Neuronal stem cell (in vitro differentiated cells): ENCODE results near the gene ZMYND10.

Source experiments
- DNase-seq: peaks from one replicate; pipeline ENCODE4 v3.0.0-alpha.2; 2013; ENCODE audit warnings: low spot score
- H2AFZ ChIP-seq: one replicate; pipeline ENCODE4 v1.6.1; 2013; ENCODE audit warnings: mild to moderate bottlenecking, low read length, inconsistent platforms
- H2AK5ac ChIP-seq: 2 replicates; pipeline ENCODE4 v1.6.1; 2013; ENCODE audit warnings: low read depth, mild to moderate bottlenecking, inconsistent platforms, low read length, moderate library complexity, mixed read lengths
- H2BK120ac ChIP-seq: 2 replicates; pipeline ENCODE4 v1.6.1; 2013; ENCODE audit warnings: low read depth, mild to moderate bottlenecking, inconsistent platforms, low read length, moderate library complexity, mixed read lengths
- H2BK12ac ChIP-seq: one replicate; pipeline ENCODE4 v1.6.1; 2013; ENCODE audit warnings: low read length, inconsistent platforms
- H2BK15ac ChIP-seq: 2 replicates; pipeline ENCODE4 v1.6.1; 2013; ENCODE audit warnings: mild to moderate bottlenecking, low read length, inconsistent platforms, mixed read lengths
- H2BK5ac ChIP-seq: one replicate; pipeline ENCODE4 v1.6.1; 2013; ENCODE audit warnings: inconsistent platforms, mild to moderate bottlenecking, low read length, moderate library complexity
- H3K14ac ChIP-seq: one replicate; pipeline ENCODE4 v1.6.1; 2013; ENCODE audit warnings: low read length, inconsistent platforms
- H3K18ac ChIP-seq: 2 replicates; pipeline ENCODE4 v1.6.1; 2013; ENCODE audit warnings: low read length, inconsistent platforms
- H3K23ac ChIP-seq: 2 replicates; pipeline ENCODE4 v1.6.1; 2013; ENCODE audit warnings: low read depth, mild to moderate bottlenecking, mixed read lengths, low read length, inconsistent platforms; ENCODE audit not compliant: poor library complexity
- H3K27ac ChIP-seq: replicated peaks from 3 replicates; pipeline ENCODE4 v1.5.1; 2013; ENCODE audit warnings: low read length, inconsistent platforms
- H3K27me3 ChIP-seq, 3 experiments: 2 replicates each; pipeline ENCODE4 v1.6.1; 2013; ENCODE audit warnings: low read length in 3 of 3, mild to moderate bottlenecking in 2 of 3, inconsistent platforms in 1 of 3, low read depth in 1 of 3, mixed read lengths in 1 of 3, moderate library complexity in 1 of 3; ENCODE audit not compliant: control insufficient read depth in 3 of 3, insufficient read depth in 3 of 3
- H3K36me3 ChIP-seq, 2 donors: replicated peaks in 1 of 2; 2 replicates each; pipeline ENCODE4 v1.6.1; 2013; ENCODE audit warnings: low read length in 2 of 2; ENCODE audit not compliant: control insufficient read depth in 2 of 2, insufficient read depth in 2 of 2
- H3K4ac ChIP-seq: 2 replicates; pipeline ENCODE4 v1.6.1; 2013; ENCODE audit warnings: inconsistent platforms, mild to moderate bottlenecking, low read length, moderate library complexity
- H3K4me1 ChIP-seq, 2 donors: 1 replicate in 1 of 2; 2 replicates in 1 of 2; pipeline ENCODE4 v1.6.1; 2013; ENCODE audit warnings: low read length in 2 of 2, low read depth in 1 of 2; ENCODE audit not compliant: control insufficient read depth in 2 of 2, insufficient read depth in 1 of 2
- H3K4me2 ChIP-seq: one replicate; pipeline ENCODE4 v1.6.1; 2013; ENCODE audit warnings: mild to moderate bottlenecking, low read length, inconsistent platforms; ENCODE audit not compliant: insufficient read depth, poor library complexity, severe bottlenecking
- H3K4me3 ChIP-seq, 2 donors: 2 replicates each; pipeline ENCODE4 v1.5.1; 2013; ENCODE audit warnings: low read length in 2 of 2, mild to moderate bottlenecking in 2 of 2, inconsistent platforms in 1 of 2, moderate library complexity in 1 of 2
- H3K79me1 ChIP-seq: one replicate; pipeline ENCODE4 v1.6.1; 2013; ENCODE audit warnings: low read depth, mild to moderate bottlenecking, inconsistent platforms, low read length, moderate library complexity
- H3K9ac ChIP-seq: one replicate; pipeline ENCODE4 v1.6.1; 2013; ENCODE audit warnings: mild to moderate bottlenecking, low read depth, low read length, inconsistent platforms; ENCODE audit not compliant: poor library complexity
- H3K9me3 ChIP-seq, 2 donors: replicated peaks in 1 of 2; 2 replicates each; pipeline versions ENCODE3 to v1.6.1; 2013; ENCODE audit warnings: low read length in 2 of 2, mild to moderate bottlenecking in 2 of 2, inconsistent platforms in 1 of 2, low read depth in 1 of 2, mixed read lengths in 1 of 2, moderate library complexity in 1 of 2; ENCODE audit not compliant: control insufficient read depth in 2 of 2, insufficient read depth in 1 of 2
- H4K8ac ChIP-seq: one replicate; pipeline ENCODE4 v1.6.1; 2013; ENCODE audit warnings: low read depth, mild to moderate bottlenecking, inconsistent platforms, low read length, moderate library complexity
- H4K91ac ChIP-seq: one replicate; pipeline ENCODE4 v1.6.1; 2013; ENCODE audit warnings: low read length, low read depth, mild to moderate bottlenecking, inconsistent platforms; ENCODE audit not compliant: poor library complexity
- WGBS, 2 donors: extraction: QIAGEN DNeasy Blood & Tissue Kit; methylation state at CpG; one replicate each; pipeline ENCODE4 v1.1.7; 2013; ENCODE audit warnings: missing lambda C conversion rate in 2 of 2, mixed read lengths in 1 of 2; ENCODE audit not compliant: insufficient read length in 2 of 2, insufficient replicate concordance in 1 of 2; ENCODE audit errors: extremely low coverage in 2 of 2; 5-methylcytosine and 5-hydroxymethylcytosine counted together

Gene ZMYND10

DNA sequence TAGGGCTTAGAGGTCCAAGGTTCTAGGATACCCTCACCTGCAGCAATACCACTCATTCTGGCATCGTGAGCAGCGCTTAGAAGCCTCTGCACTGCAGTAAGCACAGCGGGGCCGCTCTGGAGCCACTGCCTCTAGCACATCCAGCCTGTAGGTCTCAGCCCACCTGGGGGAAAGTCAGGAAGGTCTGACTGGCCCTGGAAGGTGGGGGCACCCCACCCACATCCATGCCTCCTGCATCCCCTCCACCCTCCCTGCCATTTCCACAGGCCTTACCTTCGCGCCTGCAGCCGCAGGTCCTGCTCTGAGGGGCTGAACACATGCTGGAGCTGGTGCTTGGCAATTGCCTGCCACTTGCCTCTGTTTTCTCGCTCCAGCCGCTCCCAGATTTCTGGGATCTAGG, 4.0 kb downstream of the ZMYND10 start:
- Histone ChIP-seq H3K4ac (no peak overlapping the region), H4K91ac (no peak overlapping the region), H2BK15ac (no peak overlapping the region), H3K36me3 (no peaks in the 10 kb centered on the region), H2BK5ac (peak overlapping the region; percentile 27), H2AFZ (no peak overlapping the region), H3K79me1 (peaks cover 2% of the 10 kb centered on the region), H2BK120ac (no peak overlapping the region), H3K4me3 (no peak overlapping the region), H3K14ac (peak overlapping the region; percentile 15), H3K4me2 (no peak overlapping the region), H3K27me3 (peaks cover 16 to 70% (median 56%) of the 10 kb centered on the region in 3 experiments), H3K27ac (no peak overlapping the region), H3K9ac (no peak overlapping the region), H3K4me1 (peaks cover 5 to 12% of the 10 kb centered on the region in 2 donors), H2BK12ac (no peak overlapping the region), H3K23ac (no peak overlapping the region), H4K8ac (no peak overlapping the region), H2AK5ac (no peak overlapping the region), H3K9me3 (peaks cover 2 to 6% of the 10 kb centered on the region in 2 donors), H3K18ac (no peak overlapping the region)
- no peak for DNase-seq
- no CpG with 5 or more reads among the region's 9 CpGs for WGBS, 2 donors

DNA sequence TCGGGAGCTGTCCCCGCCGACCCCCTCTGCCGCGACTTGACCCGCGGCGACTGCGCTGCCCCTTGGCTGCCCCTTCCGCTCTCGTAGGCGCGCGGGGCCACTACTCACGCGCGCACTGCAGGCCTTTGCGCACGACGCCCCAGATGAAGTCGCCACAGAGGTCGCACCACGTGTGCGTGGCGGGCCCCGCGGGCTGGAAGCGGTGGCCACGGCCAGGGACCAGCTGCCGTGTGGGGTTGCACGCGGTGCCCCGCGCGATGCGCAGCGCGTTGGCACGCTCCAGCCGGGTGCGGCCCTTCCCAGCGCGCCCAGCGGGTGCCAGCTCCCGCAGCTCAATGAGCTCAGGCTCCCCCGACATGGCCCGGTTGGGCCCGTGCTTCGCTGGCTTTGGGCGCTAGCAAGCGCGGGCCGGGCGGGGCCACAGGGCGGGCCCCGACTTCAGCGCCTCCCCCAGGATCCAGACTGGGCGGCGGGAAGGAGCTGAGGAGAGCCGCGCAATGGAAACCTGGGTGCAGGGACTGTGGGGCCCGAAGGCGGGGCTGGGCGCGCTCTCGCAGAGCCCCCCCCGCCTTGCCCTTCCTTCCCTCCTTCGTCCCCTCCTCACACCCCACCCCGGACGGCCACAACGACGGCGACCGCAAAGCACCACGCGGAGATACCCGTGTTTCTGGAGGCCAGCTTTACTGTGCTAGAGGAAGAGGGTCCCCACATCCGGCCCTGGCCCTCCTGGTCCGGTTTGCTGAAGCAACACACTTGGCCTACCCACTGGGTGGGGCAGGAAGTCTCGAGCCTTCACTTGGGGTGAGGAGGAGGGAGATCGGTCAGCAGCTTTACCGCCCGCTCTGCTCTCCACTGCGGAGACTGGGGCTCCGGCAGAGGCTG, 4.8 kb downstream of the ZMYND10 start, which contains the start of gene RASSF1:
RASSF1 (minus strand) TSS at position 389 of the 882 bp plus-strand sequence; CDS start at position 358, 31 bp downstream.
- no peak within 1 kb of the TSS for H2BK120ac ChIP-seq
- H3K4me1 ChIP-seq, result peaks cover 13 to 17% of the 10 kb centered on the region in 2 donors
- peak within 1 kb of the TSS; percentile 47 for H2BK12ac ChIP-seq
- H2BK15ac ChIP-seq, result peak within 1 kb of the TSS; percentile 46
- H3K79me1 ChIP-seq, result peaks cover 5% of the 10 kb centered on the region
- peak within 1 kb of the TSS; percentile 47 for H3K14ac ChIP-seq
- H3K4me2 ChIP-seq, result peak within 1 kb of the TSS; percentile 58
- DNase-seq, result no peak
- no CpG with 5 or more reads among the region's 85 CpGs for WGBS, 2 donors
- peak within 1 kb of the TSS; percentile 83 for H3K23ac ChIP-seq
- H3K18ac ChIP-seq, result peak within 1 kb of the TSS; percentile 93
- peaks cover 2 to 6% of the 10 kb centered on the region in 2 donors for H3K9me3 ChIP-seq
- no peak within 1 kb of the TSS for H3K27ac ChIP-seq
- H4K91ac ChIP-seq, result no peak within 1 kb of the TSS
- H3K4ac ChIP-seq, result no peak within 1 kb of the TSS
- peak within 1 kb of the TSS; percentile 27 for H2BK5ac ChIP-seq
- H3K9ac ChIP-seq, result peak within 1 kb of the TSS; percentile 82
- H2AK5ac ChIP-seq, result peak within 1 kb of the TSS; percentile 65
- H4K8ac ChIP-seq, result no peak within 1 kb of the TSS
- H3K4me3 ChIP-seq, result peak within 1 kb of the TSS in 1 of 2 donors; percentile 71
- H3K27me3 ChIP-seq, result peaks cover 16 to 67% (median 56%) of the 10 kb centered on the region in 3 experiments
- H3K36me3 ChIP-seq, result peaks cover 0 to 3% of the 10 kb centered on the region in 2 donors
- H2AFZ ChIP-seq, result peak within 1 kb of the TSS; percentile 69

DNA sequence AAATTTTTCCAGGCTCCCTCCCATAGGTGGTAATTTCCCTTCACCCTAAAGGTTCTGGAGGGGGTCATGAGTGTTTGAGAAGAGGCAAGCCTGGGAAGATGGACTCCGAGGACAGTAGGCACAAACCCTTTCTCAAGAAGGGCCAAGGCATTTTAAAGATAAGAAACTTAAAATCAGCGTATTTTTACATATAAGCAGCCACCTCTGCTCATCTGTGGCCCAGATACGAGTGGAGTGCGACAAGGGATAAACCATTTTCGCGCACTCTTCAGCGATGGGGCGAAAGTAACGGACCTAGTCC, 5.4 kb downstream of the ZMYND10 start:
- Histone ChIP-seq H3K27me3 (peaks cover 16 to 61% (median 54%) of the 10 kb centered on the region in 3 experiments), H4K8ac (no peak overlapping the region), H3K36me3 (peaks cover 0 to 9% of the 10 kb centered on the region in 2 donors), H3K4me1 (peaks cover 14 to 15% of the 10 kb centered on the region in 2 donors), H3K79me1 (peaks cover 6% of the 10 kb centered on the region), H3K27ac (no peak overlapping the region), H3K4me3 (no peak overlapping the region), H3K23ac (peak overlapping the region; percentile 83), H2BK5ac (no peak overlapping the region), H2BK15ac (no peak overlapping the region), H3K14ac (peak overlapping the region; percentile 47), H4K91ac (no peak overlapping the region), H3K18ac (peak overlapping the region; percentile 93), H2AFZ (peak overlapping the region; percentile 69), H3K4me2 (peak overlapping the region; percentile 58), H3K9ac (peak overlapping the region; percentile 82), H2BK12ac (no peak overlapping the region), H3K4ac (no peak overlapping the region), H2BK120ac (no peak overlapping the region), H3K9me3 (peaks cover 2 to 6% of the 10 kb centered on the region in 2 donors), H2AK5ac (peak overlapping the region; percentile 65)
- WGBS, 2 donors, result no CpG with 5 or more reads among the region's 9 CpGs
- DNase-seq, result no peak

DNA sequence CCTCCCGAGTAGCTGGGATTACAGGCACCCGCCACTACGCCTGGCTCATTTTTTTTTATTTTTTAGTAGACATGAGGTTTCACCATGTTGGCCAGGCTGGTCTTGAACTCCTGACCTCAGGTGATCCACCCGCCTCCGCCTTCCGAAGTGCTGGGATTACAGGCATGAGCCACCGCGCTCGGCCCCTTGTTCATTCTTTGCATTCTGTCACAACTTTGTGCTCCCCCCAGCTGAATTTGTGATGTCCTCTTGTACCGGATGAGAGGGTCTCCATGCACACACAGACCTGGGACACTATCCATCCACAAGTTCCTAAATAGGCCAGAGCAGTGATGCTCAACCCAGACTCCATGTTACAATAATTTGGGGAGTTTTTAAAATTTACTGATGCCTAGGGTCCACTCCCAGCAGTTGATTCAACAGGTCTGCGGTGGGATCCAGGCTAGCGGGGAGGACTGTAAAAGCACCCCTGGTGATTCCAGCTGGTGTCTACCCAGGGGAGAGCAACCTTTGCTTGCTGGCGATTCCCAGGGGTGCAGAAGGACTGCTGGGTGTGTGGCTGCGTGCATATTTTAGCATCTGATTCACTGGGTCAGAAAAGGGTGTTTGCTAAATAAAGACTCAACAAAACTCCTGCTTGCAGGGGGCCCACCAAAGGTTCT, 5.9 kb downstream of the ZMYND10 start:
- Histone ChIP-seq H3K36me3 (peaks cover 0 to 11% of the 10 kb centered on the region in 2 donors), H2BK5ac (no peak overlapping the region), H3K27ac (no peak overlapping the region), H3K4me2 (no peak overlapping the region), H3K4me3 (no peak overlapping the region), H3K4me1 (peaks cover 13 to 14% of the 10 kb centered on the region in 2 donors), H4K91ac (no peak overlapping the region), H3K9me3 (peaks cover 2 to 6% of the 10 kb centered on the region in 2 donors), H2BK120ac (no peak overlapping the region), H3K18ac (no peak overlapping the region), H2AFZ (no peak overlapping the region), H3K27me3 (peaks cover 16 to 56% (median 50%) of the 10 kb centered on the region in 3 experiments), H4K8ac (no peak overlapping the region), H2AK5ac (no peak overlapping the region), H3K14ac (no peak overlapping the region), H2BK12ac (no peak overlapping the region), H3K9ac (no peak overlapping the region), H3K79me1 (peaks cover 6% of the 10 kb centered on the region), H3K23ac (no peak overlapping the region), H3K4ac (no peak overlapping the region), H2BK15ac (no peak overlapping the region)
- WGBS, 2 donors, result no CpG with 5 or more reads among the region's 14 CpGs
- DNase-seq, result no peak
